ENCODE data around the gene TTC3.

The TTC3 gene

DNA sequence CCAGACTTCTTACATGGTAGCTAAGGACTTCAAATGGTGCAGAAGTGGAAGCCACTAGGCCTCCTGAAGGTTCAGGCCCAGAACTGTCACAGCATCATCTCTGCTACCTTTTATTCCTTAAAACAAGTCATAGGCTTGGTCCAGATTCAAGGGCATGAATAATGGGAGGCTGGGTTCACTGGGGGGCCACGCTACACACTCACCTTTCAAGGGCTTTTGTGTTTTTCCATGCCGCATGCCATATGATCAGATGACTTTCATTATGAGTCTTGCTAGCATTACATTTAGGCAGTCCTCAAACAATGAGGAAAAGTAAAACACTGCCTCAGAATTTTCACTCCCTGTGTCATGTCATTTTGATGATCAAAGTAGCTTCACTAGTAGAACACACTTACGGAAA lies 110.7 kb downstream of the TTC3 start:
- no peak overlapping the region for H3K4me3 ChIP-seq (ENCODE audit: low read depth in 1 of 2, low read length in 2 of 2)
- H3K36me3 ChIP-seq (ENCODE audit: control insufficient read depth in 1 of 2, insufficient read depth in 2 of 2, low read length in 2 of 2) = peaks cover 30 to 40% of the 10 kb centered on the region in 2 donors
- no peaks in the 10 kb centered on the region for H3K9me3 ChIP-seq (ENCODE audit: control insufficient read depth in 1 of 2, low read length in 2 of 2)
- no peaks in the 10 kb centered on the region for H3K4me1 ChIP-seq (ENCODE audit: control insufficient read depth in 1 of 2, insufficient read depth in 2 of 2, low read length in 2 of 2)
- no peaks in the 10 kb centered on the region for H3K27me3 ChIP-seq (ENCODE audit: low read depth, low read length)
- no peak overlapping the region for H3K27ac ChIP-seq (ENCODE audit: low read length)

DNA sequence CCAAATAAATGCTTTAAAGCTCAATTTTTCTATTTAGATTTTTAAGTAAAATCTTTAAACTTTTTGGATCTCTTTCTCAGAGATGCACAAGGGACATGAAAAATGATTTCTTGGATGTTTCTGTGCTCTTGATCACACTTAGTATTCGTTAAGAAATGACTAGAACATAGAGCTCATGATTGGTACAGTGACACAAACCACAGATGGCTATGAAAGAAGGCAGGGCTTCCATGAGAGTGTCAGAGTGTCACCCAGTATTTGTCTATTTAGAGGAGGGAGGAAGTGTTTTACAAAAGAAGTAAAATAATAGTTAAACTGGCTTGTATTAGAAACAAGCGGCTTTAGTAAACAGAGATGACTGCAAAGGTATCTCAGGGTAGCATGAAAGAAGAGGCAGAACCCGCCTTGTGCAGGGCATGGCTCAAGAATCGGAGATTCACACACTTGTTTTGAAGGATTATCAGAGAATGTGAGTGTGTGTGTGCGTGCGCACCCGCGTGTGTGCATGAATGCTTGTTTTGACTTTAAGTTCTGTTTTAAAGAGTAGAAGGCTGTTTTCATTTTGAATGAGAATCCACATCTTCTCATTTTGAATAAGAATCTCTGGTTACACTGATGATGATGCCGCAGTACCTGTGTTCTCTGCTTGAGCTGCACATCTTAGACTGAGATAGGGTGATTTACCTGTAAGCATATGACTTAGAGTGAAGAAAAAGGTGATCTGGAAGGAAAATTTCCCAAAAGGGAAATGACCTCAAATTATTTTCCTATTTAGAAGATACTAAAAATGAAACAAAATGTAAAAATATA lies 111.9 kb downstream of the TTC3 start:
- Histone ChIP-seq H3K27ac (ENCODE audit: low read length) (no peak overlapping the region), H3K9me3 (ENCODE audit: control insufficient read depth in 1 of 2, low read length in 2 of 2) (no peaks in the 10 kb centered on the region), H3K4me1 (ENCODE audit: control insufficient read depth in 1 of 2, insufficient read depth in 2 of 2, low read length in 2 of 2) (no peaks in the 10 kb centered on the region), H3K27me3 (ENCODE audit: low read depth, low read length) (no peaks in the 10 kb centered on the region), H3K4me3 (ENCODE audit: low read depth in 1 of 2, low read length in 2 of 2) (no peak overlapping the region), H3K36me3 (ENCODE audit: control insufficient read depth in 1 of 2, insufficient read depth in 2 of 2, low read length in 2 of 2) (peaks cover 29 to 46% of the 10 kb centered on the region in 2 donors)

DNA sequence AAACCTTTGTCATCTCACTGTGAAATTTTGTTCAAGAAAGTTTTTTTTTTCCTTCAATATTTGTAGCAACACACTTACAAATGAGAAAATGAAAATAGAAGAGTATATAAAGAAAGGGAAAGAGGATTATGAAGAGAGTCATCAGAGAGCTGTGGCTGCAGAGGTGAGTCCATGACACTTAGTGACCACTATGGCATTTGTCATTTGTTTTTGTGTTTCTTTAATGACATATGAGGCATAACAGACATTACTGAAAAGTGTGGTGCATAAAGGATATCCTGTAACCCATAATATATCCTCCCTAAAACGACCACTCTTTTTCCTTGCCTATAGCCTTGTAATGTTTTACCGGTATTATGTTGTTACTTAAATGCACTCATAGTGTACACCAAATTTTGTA lies 113.9 kb downstream of the TTC3 start:
- no peak overlapping the region for H3K4me3 ChIP-seq (ENCODE audit: low read depth in 1 of 2, low read length in 2 of 2)
- no peaks in the 10 kb centered on the region for H3K4me1 ChIP-seq (ENCODE audit: control insufficient read depth in 1 of 2, insufficient read depth in 2 of 2, low read length in 2 of 2)
- peaks cover 34 to 54% of the 10 kb centered on the region in 2 donors for H3K36me3 ChIP-seq (ENCODE audit: control insufficient read depth in 1 of 2, insufficient read depth in 2 of 2, low read length in 2 of 2)
- H3K9me3 ChIP-seq (ENCODE audit: control insufficient read depth in 1 of 2, low read length in 2 of 2) = no peaks in the 10 kb centered on the region
- no peak overlapping the region for H3K27ac ChIP-seq (ENCODE audit: low read length)
- H3K27me3 ChIP-seq (ENCODE audit: low read depth, low read length) = no peaks in the 10 kb centered on the region

- no peak overlapping the region for H3K4me3 ChIP-seq (ENCODE audit: low read depth in 1 of 2, low read length in 2 of 2)
- no peaks in the 10 kb centered on the region for H3K4me1 ChIP-seq (ENCODE audit: control insufficient read depth in 1 of 2, insufficient read depth in 2 of 2, low read length in 2 of 2)
- H3K9me3 ChIP-seq (ENCODE audit: control insufficient read depth in 1 of 2, low read length in 2 of 2) = no peaks in the 10 kb centered on the region
- no peak overlapping the region for H3K27ac ChIP-seq (ENCODE audit: low read length)
- peaks cover 50 to 55% of the 10 kb centered on the region in 2 donors for H3K36me3 ChIP-seq (ENCODE audit: control insufficient read depth in 1 of 2, insufficient read depth in 2 of 2, low read length in 2 of 2)
- no peaks in the 10 kb centered on the region for H3K27me3 ChIP-seq (ENCODE audit: low read depth, low read length)
These were observed 115.8 kb downstream of the TTC3 start for GRCh38 chr21:37188825-37189224.

DNA sequence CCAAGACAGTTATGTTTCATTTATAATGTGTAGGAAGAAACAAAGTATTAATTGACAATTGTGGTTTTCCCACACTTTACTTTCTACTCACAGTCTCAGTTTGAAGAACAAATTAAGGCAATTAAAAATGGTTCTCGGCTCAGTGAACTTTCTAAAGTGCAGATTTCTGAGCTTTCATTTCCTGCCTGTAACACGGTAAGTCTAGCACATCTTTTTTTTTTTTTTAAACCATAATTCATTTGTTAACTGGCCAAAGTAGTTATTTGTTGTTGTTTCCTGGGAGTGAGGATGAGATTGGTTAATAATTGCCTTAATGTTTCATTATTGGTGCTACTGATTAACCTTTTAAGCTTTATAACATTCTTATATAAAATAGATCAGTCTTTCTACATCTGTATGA lies 119.0 kb downstream of the TTC3 start:
- Histone ChIP-seq H3K36me3 (ENCODE audit: control insufficient read depth in 1 of 2, insufficient read depth in 2 of 2, low read length in 2 of 2) (peaks cover 46 to 59% of the 10 kb centered on the region in 2 donors), H3K9me3 (ENCODE audit: control insufficient read depth in 1 of 2, low read length in 2 of 2) (no peaks in the 10 kb centered on the region), H3K27me3 (ENCODE audit: low read depth, low read length) (no peaks in the 10 kb centered on the region), H3K4me1 (ENCODE audit: control insufficient read depth in 1 of 2, insufficient read depth in 2 of 2, low read length in 2 of 2) (no peaks in the 10 kb centered on the region), H3K4me3 (ENCODE audit: low read depth in 1 of 2, low read length in 2 of 2) (no peak overlapping the region), H3K27ac (ENCODE audit: low read length) (no peak overlapping the region)

DNA sequence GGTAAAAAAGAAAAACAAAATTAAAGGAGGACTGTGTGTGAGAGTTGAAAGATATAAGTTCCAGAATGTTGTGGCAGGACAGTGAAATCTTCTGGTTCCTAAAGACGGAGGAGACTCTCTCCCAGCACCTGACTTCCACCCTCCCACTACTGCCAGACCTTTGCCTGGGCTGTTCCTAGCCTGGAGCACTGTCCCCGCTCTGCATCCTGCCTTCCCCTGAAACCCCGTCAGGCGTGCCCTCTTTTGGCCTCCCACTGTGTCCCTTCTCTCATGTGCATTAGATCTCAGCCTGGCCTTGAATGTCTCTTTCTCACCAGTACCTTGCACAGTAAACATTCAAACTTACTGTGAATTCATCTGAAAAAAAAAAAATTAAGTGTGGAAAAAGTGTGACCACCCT lies 120.0 kb downstream of the TTC3 start:
- Histone ChIP-seq H3K4me1 (ENCODE audit: control insufficient read depth in 1 of 2, insufficient read depth in 2 of 2, low read length in 2 of 2) (no peaks in the 10 kb centered on the region), H3K9me3 (ENCODE audit: control insufficient read depth in 1 of 2, low read length in 2 of 2) (no peaks in the 10 kb centered on the region), H3K4me3 (ENCODE audit: low read depth in 1 of 2, low read length in 2 of 2) (no peak overlapping the region), H3K27me3 (ENCODE audit: low read depth, low read length) (no peaks in the 10 kb centered on the region), H3K36me3 (ENCODE audit: control insufficient read depth in 1 of 2, insufficient read depth in 2 of 2, low read length in 2 of 2) (peaks cover 36 to 54% of the 10 kb centered on the region in 2 donors), H3K27ac (ENCODE audit: low read length) (no peak overlapping the region)

DNA sequence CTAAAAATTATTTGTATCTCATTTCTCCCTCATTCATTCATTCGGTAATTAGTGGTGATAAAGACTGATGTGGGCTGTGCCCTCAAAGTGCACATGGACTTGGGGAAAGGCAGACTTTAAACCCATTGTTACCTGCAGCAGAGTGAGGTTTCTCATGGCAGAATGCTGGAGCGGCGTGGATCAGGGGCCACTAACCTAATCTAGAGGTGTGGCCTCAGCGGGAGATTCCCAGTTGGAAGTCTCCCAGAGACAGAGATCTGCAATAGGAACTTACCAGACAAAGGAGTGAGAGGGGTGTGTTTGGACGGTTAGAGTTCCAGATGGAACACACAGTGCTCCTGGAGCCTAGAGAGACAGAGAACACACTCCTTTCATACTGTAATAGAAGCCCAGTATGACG lies 120.6 kb downstream of the TTC3 start:
- no peak overlapping the region for H3K4me3 ChIP-seq (ENCODE audit: low read depth in 1 of 2, low read length in 2 of 2)
- no peak overlapping the region for H3K27ac ChIP-seq (ENCODE audit: low read length)
- no peaks in the 10 kb centered on the region for H3K4me1 ChIP-seq (ENCODE audit: control insufficient read depth in 1 of 2, insufficient read depth in 2 of 2, low read length in 2 of 2)
- H3K27me3 ChIP-seq (ENCODE audit: low read depth, low read length) = no peaks in the 10 kb centered on the region
- H3K9me3 ChIP-seq (ENCODE audit: control insufficient read depth in 1 of 2, low read length in 2 of 2) = no peaks in the 10 kb centered on the region
- H3K36me3 ChIP-seq (ENCODE audit: control insufficient read depth in 1 of 2, insufficient read depth in 2 of 2, low read length in 2 of 2) = peaks cover 35 to 54% of the 10 kb centered on the region in 2 donors

GRCh38 chr21:37195059-37195458 lies 122.0 kb downstream of the TTC3 start:
- H3K4me1 ChIP-seq (ENCODE audit: control insufficient read depth in 1 of 2, insufficient read depth in 2 of 2, low read length in 2 of 2) = no peaks in the 10 kb centered on the region
- no peak overlapping the region for H3K4me3 ChIP-seq (ENCODE audit: low read depth in 1 of 2, low read length in 2 of 2)
- no peaks in the 10 kb centered on the region for H3K27me3 ChIP-seq (ENCODE audit: low read depth, low read length)
- H3K36me3 ChIP-seq (ENCODE audit: control insufficient read depth in 1 of 2, insufficient read depth in 2 of 2, low read length in 2 of 2) = peaks cover 44 to 54% of the 10 kb centered on the region in 2 donors
- no peak overlapping the region for H3K27ac ChIP-seq (ENCODE audit: low read length)
- H3K9me3 ChIP-seq (ENCODE audit: control insufficient read depth in 1 of 2, low read length in 2 of 2) = no peaks in the 10 kb centered on the region

- H3K27ac ChIP-seq (ENCODE audit: low read length) = no peak overlapping the region
- no peaks in the 10 kb centered on the region for H3K4me1 ChIP-seq (ENCODE audit: control insufficient read depth in 1 of 2, insufficient read depth in 2 of 2, low read length in 2 of 2)
- H3K9me3 ChIP-seq (ENCODE audit: control insufficient read depth in 1 of 2, low read length in 2 of 2) = no peaks in the 10 kb centered on the region
- peaks cover 46 to 54% of the 10 kb centered on the region in 2 donors for H3K36me3 ChIP-seq (ENCODE audit: control insufficient read depth in 1 of 2, insufficient read depth in 2 of 2, low read length in 2 of 2)
- no peak overlapping the region for H3K4me3 ChIP-seq (ENCODE audit: low read depth in 1 of 2, low read length in 2 of 2)
- no peaks in the 10 kb centered on the region for H3K27me3 ChIP-seq (ENCODE audit: low read depth, low read length)
These were observed 122.6 kb downstream of the TTC3 start for GRCh38 chr21:37195610-37196009.

GRCh38 chr21:37196847-37197246 lies 123.8 kb downstream of the TTC3 start:
- Histone ChIP-seq H3K36me3 (ENCODE audit: control insufficient read depth in 1 of 2, insufficient read depth in 2 of 2, low read length in 2 of 2) (peaks cover 40 to 57% of the 10 kb centered on the region in 2 donors), H3K4me1 (ENCODE audit: control insufficient read depth in 1 of 2, insufficient read depth in 2 of 2, low read length in 2 of 2) (no peaks in the 10 kb centered on the region), H3K4me3 (ENCODE audit: low read depth in 1 of 2, low read length in 2 of 2) (no peak overlapping the region), H3K9me3 (ENCODE audit: control insufficient read depth in 1 of 2, low read length in 2 of 2) (no peaks in the 10 kb centered on the region), H3K27ac (ENCODE audit: low read length) (no peak overlapping the region), H3K27me3 (ENCODE audit: low read depth, low read length) (no peaks in the 10 kb centered on the region)

DNA sequence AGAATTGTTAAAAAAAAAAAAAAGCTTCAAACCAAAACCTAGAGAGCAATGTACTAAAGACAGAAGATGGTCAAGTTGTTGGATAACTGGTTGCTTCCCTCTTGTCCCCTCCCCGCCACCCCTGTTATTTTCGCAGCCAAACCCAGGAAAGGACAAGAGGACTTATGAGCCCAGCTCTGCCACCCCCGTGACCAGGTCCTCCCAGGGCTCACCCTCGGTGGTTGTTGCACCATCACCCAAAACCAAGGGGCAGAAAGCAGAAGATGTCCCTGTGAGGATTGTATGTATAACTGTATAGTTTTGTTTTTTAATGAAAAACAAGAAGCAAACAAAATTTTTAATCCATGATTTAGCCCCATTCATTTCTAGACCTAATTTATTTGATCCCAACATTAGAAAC lies 124.7 kb downstream of the TTC3 start:
- H3K27ac ChIP-seq (ENCODE audit: low read length) = no peak overlapping the region
- H3K27me3 ChIP-seq (ENCODE audit: low read depth, low read length) = no peaks in the 10 kb centered on the region
- H3K4me1 ChIP-seq (ENCODE audit: control insufficient read depth in 1 of 2, insufficient read depth in 2 of 2, low read length in 2 of 2) = no peaks in the 10 kb centered on the region
- no peak overlapping the region for H3K4me3 ChIP-seq (ENCODE audit: low read depth in 1 of 2, low read length in 2 of 2)
- H3K36me3 ChIP-seq (ENCODE audit: control insufficient read depth in 1 of 2, insufficient read depth in 2 of 2, low read length in 2 of 2) = peaks cover 38 to 58% of the 10 kb centered on the region in 2 donors
- no peaks in the 10 kb centered on the region for H3K9me3 ChIP-seq (ENCODE audit: control insufficient read depth in 1 of 2, low read length in 2 of 2)

All from muscle layer of duodenum (tissue), 2 donors.